Ovary (tissue), 3 donors: ENCODE data around the gene ARGLU1.

Source experiments
- POLR2A ChIP-seq: fragments of 450-650 bp; IDR thresholded peaks from one replicate; pipeline ENCODE4 v1.6.1; 2017; ENCODE audit warnings: antibody characterized with exemption, mild to moderate bottlenecking, moderate library complexity
- TF ChIP-seq, protein P1 (sequence below), 3 donors: fragments of 450-650 bp in 2 of 3; fragments of 200-600 bp in 1 of 3; IDR thresholded peaks; one replicate each; pipeline versions ENCODE4 v1.5.1 to v1.8.0; 2016 to 2022; ENCODE audit warnings: antibody characterized with exemption in 3 of 3, mild to moderate bottlenecking in 1 of 3
- donor health status: DM: no; HTN: no; CAD: no.

DNA sequence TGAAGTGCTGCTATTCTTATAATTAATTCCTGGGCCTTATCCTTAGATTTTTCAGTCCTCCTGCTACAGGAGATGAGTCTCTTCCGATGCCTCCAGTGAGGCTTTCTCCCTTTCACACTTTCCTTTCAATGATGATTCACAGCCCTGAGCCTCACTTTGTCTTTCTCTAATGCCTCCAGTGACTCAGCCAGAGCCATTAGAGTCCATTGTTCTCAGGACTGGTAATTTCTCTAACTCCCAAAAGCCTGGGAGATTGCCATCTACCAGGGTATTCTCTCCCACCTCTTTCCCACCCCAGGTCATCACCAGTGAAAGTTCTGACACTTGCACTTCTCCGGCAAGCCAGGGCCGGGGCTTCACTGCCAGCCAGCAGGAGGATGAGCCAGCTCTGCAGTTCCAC, 49.6 kb upstream of the ARGLU1 start:
- TF ChIP-seq, protein P1, sequence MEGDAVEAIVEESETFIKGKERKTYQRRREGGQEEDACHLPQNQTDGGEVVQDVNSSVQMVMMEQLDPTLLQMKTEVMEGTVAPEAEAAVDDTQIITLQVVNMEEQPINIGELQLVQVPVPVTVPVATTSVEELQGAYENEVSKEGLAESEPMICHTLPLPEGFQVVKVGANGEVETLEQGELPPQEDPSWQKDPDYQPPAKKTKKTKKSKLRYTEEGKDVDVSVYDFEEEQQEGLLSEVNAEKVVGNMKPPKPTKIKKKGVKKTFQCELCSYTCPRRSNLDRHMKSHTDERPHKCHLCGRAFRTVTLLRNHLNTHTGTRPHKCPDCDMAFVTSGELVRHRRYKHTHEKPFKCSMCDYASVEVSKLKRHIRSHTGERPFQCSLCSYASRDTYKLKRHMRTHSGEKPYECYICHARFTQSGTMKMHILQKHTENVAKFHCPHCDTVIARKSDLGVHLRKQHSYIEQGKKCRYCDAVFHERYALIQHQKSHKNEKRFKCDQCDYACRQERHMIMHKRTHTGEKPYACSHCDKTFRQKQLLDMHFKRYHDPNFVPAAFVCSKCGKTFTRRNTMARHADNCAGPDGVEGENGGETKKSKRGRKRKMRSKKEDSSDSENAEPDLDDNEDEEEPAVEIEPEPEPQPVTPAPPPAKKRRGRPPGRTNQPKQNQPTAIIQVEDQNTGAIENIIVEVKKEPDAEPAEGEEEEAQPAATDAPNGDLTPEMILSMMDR (IDR thresholded peaks at IDR 0.05), result no peak
- no peak for TF ChIP-seq POLR2A
